PC-3 (cell line): ENCODE results near the gene TMEM178B. TPM values are rescaled to one million over a fixed set of nuclear protein-coding genes. Genes with fewer than 3 reads are reported as not detected.

Source experiments
- ATAC-seq: fragments of 200-7000 bp; cut with Tn5 transposase; 2 replicates; pipeline ENCODE4 v1.9.1; 2020; ENCODE audit warnings: mild to moderate bottlenecking, moderate library complexity
- BruUV-seq: library from RNA; stranded (reverse); fragments of 400-500 nt; replicated peaks from 2 replicates; lab custom pipeline; 2021; lab: Mats Ljungman, UMichigan
- CTCF ChIA-PET: fragments of 300-600 bp; sonication (Branson Sonifier 250); formaldehyde crosslinking; loops from one replicate; lab custom pipeline; 2022; ENCODE audit warnings: antibody characterized with exemption; lab: Charles Lee
- POLR2A ChIA-PET: fragments of 300-600 bp; sonication (Branson Sonifier 250); formaldehyde crosslinking; loops from one replicate; lab custom pipeline; 2022; ENCODE audit warnings: antibody characterized with exemption; ENCODE audit not compliant: unreplicated experiment; lab: Charles Lee
- DNase-seq: peaks from one replicate; pipeline ENCODE4 v3.0.0-alpha.2; 2015
- H2AFZ ChIP-seq: fragments of 300-600 bp; sonication (generic); 2 replicates; pipeline ENCODE4 v1.6.0; 2016; ENCODE audit warnings: antibody characterized with exemption, low read length
- H3F3A ChIP-seq: fragments of 300-600 bp; sonication (generic); one replicate; pipeline ENCODE4 v1.6.0; 2017; ENCODE audit warnings: antibody characterized with exemption, low read length, control low read depth, mild to moderate bottlenecking; ENCODE audit not compliant: unreplicated experiment
- H3K27ac ChIP-seq: fragments of 300-600 bp; sonication (generic); 2 replicates; pipeline ENCODE4 v1.5.1; 2016; ENCODE audit warnings: mild to moderate bottlenecking, low read length
- H3K27me3 ChIP-seq: fragments of 300-600 bp; sonication (generic); 2 replicates; pipeline ENCODE4 v1.6.1; 2016; ENCODE audit warnings: low read length, mixed read lengths
- H3K36me3 ChIP-seq: fragments of 300-600 bp; sonication (generic); 2 replicates; pipeline ENCODE4 v1.6.1; 2016; ENCODE audit warnings: low read depth, mixed run types, low read length, mixed read lengths
- H3K4me1 ChIP-seq: fragments of 300-600 bp; sonication (generic); 2 replicates; pipeline ENCODE4 v1.5.1; 2016; ENCODE audit warnings: low read length; ENCODE audit not compliant: insufficient read depth
- H3K4me2 ChIP-seq: fragments of 300-600 bp; sonication (generic); 2 replicates; pipeline ENCODE4 v1.6.0; 2016; ENCODE audit warnings: low read length
- H3K4me3 ChIP-seq: fragments of 300-600 bp; sonication (generic); 2 replicates; pipeline ENCODE4 v1.5.1; 2016; ENCODE audit warnings: mild to moderate bottlenecking, low read length, mixed read lengths
- H3K79me2 ChIP-seq: fragments of 300-600 bp; sonication (generic); 2 replicates; pipeline ENCODE4 v1.6.1; 2017; ENCODE audit warnings: low read length, mixed read lengths
- H3K9ac ChIP-seq: fragments of 300-600 bp; sonication (generic); 2 replicates; pipeline ENCODE4 v1.6.0; 2016; ENCODE audit warnings: mild to moderate bottlenecking, low read length
- H3K9me2 ChIP-seq: fragments of 300-600 bp; sonication (generic); replicated peaks from 2 replicates; pipeline ENCODE4 v1.6.1; 2016; ENCODE audit warnings: mixed run types, low read length, mixed read lengths
- H3K9me3 ChIP-seq: fragments of 300-600 bp; sonication (generic); 2 replicates; pipeline ENCODE4 v1.6.1; 2016; ENCODE audit warnings: low read length, mixed read lengths
- H4K20me1 ChIP-seq: fragments of 300-600 bp; sonication (generic); 2 replicates; pipeline ENCODE4 v1.6.1; 2016; ENCODE audit warnings: low read length, mixed read lengths
- CTCF ChIP-seq: fragments of 300-600 bp; sonication (generic); conservative IDR thresholded peaks from 2 replicates; pipeline ENCODE4 v1.5.1; 2017; ENCODE audit warnings: antibody characterized with exemption, low read depth, mild to moderate bottlenecking, low read length
- EZH2 ChIP-seq: fragments of 300-600 bp; sonication (generic); IDR thresholded peaks from one replicate; pipeline ENCODE4 v1.6.1; 2017; ENCODE audit warnings: antibody characterized with exemption, mild to moderate bottlenecking, low read length; ENCODE audit not compliant: unreplicated experiment
- EZH2phosphoT487 ChIP-seq: fragments of 300-600 bp; sonication (generic); IDR thresholded peaks from 2 replicates; pipeline ENCODE4 v1.6.1; 2018; ENCODE audit warnings: mild to moderate bottlenecking, antibody characterized with exemption, low read length, borderline replicate concordance
- intact Hi-C: fragments of 100-400 bp; cut with micrococcal nuclease; formaldehyde crosslinking; loops from 2 replicates; pipeline ENCODE4 v1.9.0; 2023
- total RNA-seq: library from RNA; depleted of rRNA; stranded (reverse); fragments of >200 nt; gene quantifications from 2 replicates; pipeline ENCODE4 v1.2.3, GENCODE V29; 2014

The TMEM178B gene
- total RNA-seq, 1 experiment from 2014 or later: 0.29 TPM

- no peaks in the 10 kb centered on the region for H3K36me3 ChIP-seq
- H3K9me3 ChIP-seq: no peaks in the 10 kb centered on the region
- H3K79me2 ChIP-seq: no peaks in the 10 kb centered on the region
- H3K9me2 ChIP-seq: no peaks in the 10 kb centered on the region
- ATAC-seq (no peak), DNase-seq (no peak)
- CTCF ChIA-PET: no interaction called here
- no peaks in the 10 kb centered on the region for H3K27me3 ChIP-seq
- H3K4me3 ChIP-seq: no peak overlapping the region
- H2AFZ ChIP-seq: no peak overlapping the region
- no peak overlapping the region for H3K9ac ChIP-seq
- TF ChIP-seq EZH2 (no peak), EZH2phosphoT487 (no peak), CTCF (no peak)
- H3F3A ChIP-seq: no peaks in the 10 kb centered on the region
- no TSS peak for BruUV-seq
- intact Hi-C loops: no loop called here
- no peak overlapping the region for H3K4me2 ChIP-seq
- POLR2A ChIA-PET: no interaction called here
- H3K4me1 ChIP-seq: no peaks in the 10 kb centered on the region
- H3K27ac ChIP-seq: no peak overlapping the region
- H4K20me1 ChIP-seq: no peaks in the 10 kb centered on the region
These were observed 198.6 kb downstream of the TMEM178B start for GRCh38 chr7:141272417-141272816.

- intact Hi-C loops: no loop called here
- Histone ChIP-seq H3K4me3 (no peak overlapping the region), H3K9me3 (no peaks in the 10 kb centered on the region), H4K20me1 (no peaks in the 10 kb centered on the region), H3K4me2 (no peak overlapping the region), H3F3A (no peaks in the 10 kb centered on the region), H3K36me3 (no peaks in the 10 kb centered on the region), H3K9me2 (no peaks in the 10 kb centered on the region), H2AFZ (no peak overlapping the region), H3K27ac (no peak overlapping the region), H3K4me1 (no peaks in the 10 kb centered on the region), H3K27me3 (peaks cover 7% of the 10 kb centered on the region; the same call in 1 of the 2 replicates), H3K9ac (no peak overlapping the region), H3K79me2 (no peaks in the 10 kb centered on the region)
- ATAC-seq (no peak), DNase-seq (no peak)
- POLR2A ChIA-PET: no interaction called here
- CTCF ChIA-PET: no interaction called here
- BruUV-seq: no TSS peak
- TF ChIP-seq EZH2phosphoT487 (no peak), CTCF (no peak), EZH2 (no peak)
These were observed 201.5 kb downstream of the TMEM178B start for GRCh38 chr7:141275350-141275749.

GRCh38 chr7:141276031-141276430, 202.2 kb downstream of the TMEM178B start:
- ChIA-PET CTCF (no interaction called here), POLR2A (no interaction called here)
- Histone ChIP-seq H2AFZ (no peak overlapping the region), H3K27me3 (peaks cover 12% of the 10 kb centered on the region; the same call in 1 of the 2 replicates), H3K9ac (no peak overlapping the region), H3K79me2 (no peaks in the 10 kb centered on the region), H3K9me3 (no peaks in the 10 kb centered on the region), H3K4me3 (no peak overlapping the region), H3K9me2 (no peaks in the 10 kb centered on the region), H4K20me1 (no peaks in the 10 kb centered on the region), H3K4me1 (no peaks in the 10 kb centered on the region), H3K4me2 (no peak overlapping the region), H3F3A (no peaks in the 10 kb centered on the region), H3K36me3 (no peaks in the 10 kb centered on the region), H3K27ac (no peak overlapping the region)
- DNase-seq: peak; percentile 45
- peak; percentile 53; the same call in 1 of the 2 replicates for ATAC-seq
- intact Hi-C loops: no loop called here
- TF ChIP-seq EZH2phosphoT487: no peak
- no peak for TF ChIP-seq EZH2
- TF ChIP-seq CTCF: no peak
- BruUV-seq: no TSS peak
